Panc1 (cell line): ENCODE data around the gene PROZ. TPM values are rescaled to one million over a fixed set of nuclear protein-coding genes. Genes with fewer than 3 reads are reported as not detected.

ENCODE experiments used
- ATAC-seq: fragments of 200-7000 bp; cut with Tn5 transposase; 2 replicates; pipeline ENCODE4 v1.9.1; 2020; ENCODE audit warnings: mild to moderate bottlenecking, moderate library complexity
- BruUV-seq: library from RNA; stranded (reverse); fragments of 400-500 nt; replicated peaks from 2 replicates; lab custom pipeline; 2021; lab: Mats Ljungman, UMichigan
- CTCF ChIA-PET: fragments of 300-600 bp; sonication (Branson Sonifier 250); formaldehyde crosslinking; loops from one replicate; lab custom pipeline; 2022; ENCODE audit warnings: antibody characterized with exemption; lab: Charles Lee
- POLR2A ChIA-PET: fragments of 300-600 bp; sonication (Branson Sonifier 250); formaldehyde crosslinking; loops from one replicate; lab custom pipeline; 2022; ENCODE audit warnings: antibody characterized with exemption; lab: Charles Lee
- DNase-seq: peaks from one replicate; pipeline ENCODE4 v3.0.0-alpha.2; 2010; ENCODE audit warnings: low read depth, low spot score
- H3K27ac ChIP-seq: 2 replicates; pipeline ENCODE4 v1.5.1; 2011; ENCODE audit warnings: mild to moderate bottlenecking, low read length, inconsistent platforms
- H3K27me3 ChIP-seq: fragments of 200-500 bp; sonication (Bioruptor generic); 2 replicates; pipeline ENCODE4 v1.6.0; 2014; ENCODE audit warnings: low read length, inconsistent platforms; ENCODE audit not compliant: control insufficient read depth, insufficient read depth
- H3K36me3 ChIP-seq: fragments of 200-500 bp; sonication (Bioruptor generic); 2 replicates; pipeline ENCODE4 v1.5.1; 2014; ENCODE audit warnings: inconsistent platforms, mild to moderate bottlenecking, low read length, moderate library complexity; ENCODE audit not compliant: control insufficient read depth, insufficient read depth
- H3K4me1 ChIP-seq: 2 replicates; pipeline ENCODE4 v1.5.1; 2011; ENCODE audit warnings: inconsistent platforms, mild to moderate bottlenecking, low read length, moderate library complexity; ENCODE audit not compliant: control insufficient read depth, insufficient read depth
- H3K4me3 ChIP-seq, 2 experiments: 2 replicates each; pipeline ENCODE4 v1.5.1; 2011 to 2012; ENCODE audit warnings: low read depth in 2 of 2, low read length in 2 of 2, mild to moderate bottlenecking in 2 of 2, inconsistent platforms in 1 of 2, moderate library complexity in 1 of 2
- H3K9me3 ChIP-seq: fragments of 200-500 bp; sonication (Bioruptor generic); 2 replicates; pipeline ENCODE4 v1.5.1; 2014; ENCODE audit warnings: low read depth, mild to moderate bottlenecking, inconsistent platforms, low read length, moderate library complexity; ENCODE audit not compliant: control insufficient read depth, insufficient read depth
- POLR2AphosphoS5 ChIP-seq: IDR thresholded peaks from 2 replicates; pipeline ENCODE4 v1.6.1; 2012; ENCODE audit warnings: mild to moderate bottlenecking, low read depth, low read length, moderate library complexity
- SIN3A ChIP-seq: IDR thresholded peaks from 2 replicates; pipeline ENCODE4 v1.6.1; 2012; ENCODE audit warnings: low read depth, mild to moderate bottlenecking, low read length, moderate library complexity, borderline replicate concordance; ENCODE audit not compliant: insufficient read depth
- TCF7L2 ChIP-seq: IDR thresholded peaks from 2 replicates; pipeline ENCODE4 v1.6.1; 2011; ENCODE audit warnings: mild to moderate bottlenecking, low read depth, low read length, inconsistent platforms
- in situ Hi-C: cut with HindIII; loops from 2 replicates; pipeline ENCODE4 v1.10.0; 2016; ENCODE audit warnings: low sequenced_read_pairs, low pct_unique_long_range_greater_than_20kb
- intact Hi-C: fragments of 100-400 bp; cut with micrococcal nuclease; formaldehyde crosslinking; loops from one replicate; pipeline ENCODE4 v1.10.0; 2022; ENCODE audit not compliant: unreplicated experiment
- total RNA-seq: library from RNA; stranded (reverse); gene quantifications from one replicate; pipeline ENCODE4 v1.2.1, GENCODE V29; 2021; ENCODE audit not compliant: unreplicated experiment
- TF ChIP-seq, protein P1 (sequence below), 2 experiments: IDR thresholded peaks; 2 replicates each; pipeline ENCODE4 v1.6.1; 2011 to 2012; ENCODE audit warnings: low read depth in 2 of 2, control low read depth in 1 of 2, low read length in 1 of 2, mild to moderate bottlenecking in 1 of 2, moderate library complexity in 1 of 2; ENCODE audit not compliant: insufficient read depth in 1 of 2

The PROZ gene
- total RNA-seq, 1 experiment from 2014 or later = not detected

DNA sequence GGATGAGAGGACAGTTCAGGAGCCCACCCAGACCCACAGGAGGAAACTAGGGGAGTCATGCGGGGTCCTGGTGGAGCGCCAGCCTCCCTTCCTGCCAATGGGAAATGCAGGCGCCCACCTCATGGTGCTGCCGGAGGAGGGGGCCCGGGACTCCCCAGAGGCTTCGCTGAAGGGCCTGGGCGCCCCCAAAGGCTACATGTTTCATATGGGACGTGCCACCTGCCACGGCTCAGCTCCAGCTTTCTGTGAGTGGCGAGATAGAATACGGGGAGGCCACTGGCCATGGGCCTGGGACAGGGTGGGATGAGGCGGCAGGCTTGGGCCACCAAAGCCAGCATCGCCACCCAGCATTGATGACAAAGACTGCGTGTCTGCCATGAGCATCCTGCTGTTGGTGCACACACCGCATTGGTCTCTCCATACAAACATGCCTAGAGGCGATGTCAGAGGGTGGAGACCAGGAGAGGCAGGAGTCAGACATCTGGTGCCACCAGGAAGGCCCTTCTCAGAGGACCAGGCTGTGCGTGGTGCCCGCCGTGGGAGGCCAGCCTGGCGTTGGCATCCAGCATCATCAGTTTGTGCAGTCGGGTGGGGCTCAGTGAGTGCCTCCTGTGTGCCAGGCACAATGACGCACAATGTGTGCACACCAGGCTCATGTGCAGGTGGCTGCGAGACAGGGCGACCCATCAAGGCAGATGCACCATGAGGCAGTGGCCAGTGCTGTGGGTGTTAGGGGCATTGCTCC lies 37.1 kb upstream of the PROZ start:
- no TSS peak for BruUV-seq
- in situ Hi-C loops = no loop called here
- DNase-seq (no peak), ATAC-seq (no peak)
- POLR2A ChIA-PET = no interaction called here
- intact Hi-C loops = no loop called here
- no peaks in the 10 kb centered on the region for H3K36me3 ChIP-seq
- H3K27ac ChIP-seq = no peak overlapping the region
- H3K27me3 ChIP-seq = no peaks in the 10 kb centered on the region
- H3K9me3 ChIP-seq = no peaks in the 10 kb centered on the region
- CTCF ChIA-PET = no interaction called here
- TF ChIP-seq TCF7L2 (no peak), SIN3A (no peak), POLR2AphosphoS5 (no peak)
- H3K4me3 ChIP-seq = no peak overlapping the region
- H3K4me1 ChIP-seq = no peaks in the 10 kb centered on the region

DNA sequence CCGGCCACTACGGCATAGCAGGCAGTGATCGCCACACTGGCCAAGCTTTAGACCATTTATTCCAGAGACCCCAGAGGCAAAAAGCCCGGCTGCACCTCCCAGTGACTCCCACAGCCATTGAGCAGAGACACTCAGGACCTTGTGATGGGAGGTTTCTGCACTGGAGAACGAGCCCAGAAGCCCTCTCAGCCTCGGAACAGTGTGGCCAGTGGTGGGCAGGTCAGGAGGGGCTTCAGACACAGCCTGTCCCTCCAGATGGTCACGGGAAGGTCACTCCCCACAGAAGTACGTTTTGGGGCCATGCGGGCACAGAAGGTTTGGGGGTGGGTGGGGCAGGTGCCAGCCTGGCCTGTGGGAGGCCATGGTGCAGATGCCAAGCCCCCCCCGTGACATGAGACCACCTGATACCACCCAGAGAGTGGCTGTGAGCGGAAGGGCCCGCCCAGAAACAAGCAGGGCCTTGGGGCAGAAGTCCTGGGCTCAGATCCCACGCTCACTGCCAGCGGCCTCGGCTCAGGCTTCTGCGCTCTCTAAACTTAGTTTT lies 36.4 kb upstream of the PROZ start:
- no peak overlapping the region for H3K27ac ChIP-seq
- no TSS peak for BruUV-seq
- ATAC-seq (no peak), DNase-seq (no peak)
- CTCF ChIA-PET = no interaction called here
- no peaks in the 10 kb centered on the region for H3K36me3 ChIP-seq
- H3K4me3 ChIP-seq = no peak overlapping the region
- H3K9me3 ChIP-seq = no peaks in the 10 kb centered on the region
- intact Hi-C loops (no loop called here), in situ Hi-C loops (no loop called here)
- H3K27me3 ChIP-seq = no peaks in the 10 kb centered on the region
- no peak for TF ChIP-seq POLR2AphosphoS5
- POLR2A ChIA-PET = no interaction called here
- H3K4me1 ChIP-seq = no peaks in the 10 kb centered on the region

DNA sequence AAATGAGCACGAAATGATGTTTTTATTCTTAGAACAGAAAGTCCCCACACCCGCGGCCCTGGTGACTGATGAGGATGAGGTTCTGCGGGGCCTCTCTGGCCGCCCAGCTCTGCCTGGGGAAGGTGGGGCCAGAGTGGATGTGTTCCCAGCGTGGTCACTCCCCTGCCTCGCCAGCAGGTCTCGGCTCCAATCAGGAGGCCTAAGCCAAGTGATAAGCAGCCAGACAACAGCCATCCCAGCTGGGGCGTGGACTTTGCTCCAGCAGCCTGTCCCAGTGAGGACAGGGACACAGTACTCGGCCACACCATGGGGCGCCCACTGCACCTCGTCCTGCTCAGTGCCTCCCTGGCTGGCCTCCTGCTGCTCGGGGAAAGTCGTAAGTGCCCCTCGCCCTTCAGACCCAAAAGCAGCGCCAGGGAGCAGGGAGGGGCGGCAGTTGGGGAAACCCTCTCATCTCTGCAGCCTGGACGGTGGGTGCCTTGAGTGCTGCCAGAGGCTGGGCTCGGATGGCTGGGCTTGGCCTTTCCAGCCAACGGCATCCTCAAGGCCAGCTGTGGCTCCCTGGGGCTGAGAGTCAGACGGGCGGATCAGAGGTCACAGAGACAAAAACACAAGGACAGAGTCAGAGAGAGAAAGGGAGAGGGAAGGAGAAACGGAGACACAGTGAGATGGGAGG lies 35.8 kb upstream of the PROZ start, which contains the start of gene F10:
F10 (plus strand) TSS at position 250 of the 676 bp plus-strand sequence; CDS start at position 307, 57 bp downstream.
- CTCF ChIA-PET = no interaction called here
- Histone ChIP-seq H3K27ac (no peak within 1 kb of the TSS), H3K36me3 (no peaks in the 10 kb centered on the region), H3K4me1 (no peaks in the 10 kb centered on the region), H3K9me3 (no peaks in the 10 kb centered on the region), H3K4me3 (no peak within 1 kb of the TSS), H3K27me3 (no peaks in the 10 kb centered on the region)
- POLR2A ChIA-PET = no interaction called here
- TF ChIP-seq, protein P1, sequence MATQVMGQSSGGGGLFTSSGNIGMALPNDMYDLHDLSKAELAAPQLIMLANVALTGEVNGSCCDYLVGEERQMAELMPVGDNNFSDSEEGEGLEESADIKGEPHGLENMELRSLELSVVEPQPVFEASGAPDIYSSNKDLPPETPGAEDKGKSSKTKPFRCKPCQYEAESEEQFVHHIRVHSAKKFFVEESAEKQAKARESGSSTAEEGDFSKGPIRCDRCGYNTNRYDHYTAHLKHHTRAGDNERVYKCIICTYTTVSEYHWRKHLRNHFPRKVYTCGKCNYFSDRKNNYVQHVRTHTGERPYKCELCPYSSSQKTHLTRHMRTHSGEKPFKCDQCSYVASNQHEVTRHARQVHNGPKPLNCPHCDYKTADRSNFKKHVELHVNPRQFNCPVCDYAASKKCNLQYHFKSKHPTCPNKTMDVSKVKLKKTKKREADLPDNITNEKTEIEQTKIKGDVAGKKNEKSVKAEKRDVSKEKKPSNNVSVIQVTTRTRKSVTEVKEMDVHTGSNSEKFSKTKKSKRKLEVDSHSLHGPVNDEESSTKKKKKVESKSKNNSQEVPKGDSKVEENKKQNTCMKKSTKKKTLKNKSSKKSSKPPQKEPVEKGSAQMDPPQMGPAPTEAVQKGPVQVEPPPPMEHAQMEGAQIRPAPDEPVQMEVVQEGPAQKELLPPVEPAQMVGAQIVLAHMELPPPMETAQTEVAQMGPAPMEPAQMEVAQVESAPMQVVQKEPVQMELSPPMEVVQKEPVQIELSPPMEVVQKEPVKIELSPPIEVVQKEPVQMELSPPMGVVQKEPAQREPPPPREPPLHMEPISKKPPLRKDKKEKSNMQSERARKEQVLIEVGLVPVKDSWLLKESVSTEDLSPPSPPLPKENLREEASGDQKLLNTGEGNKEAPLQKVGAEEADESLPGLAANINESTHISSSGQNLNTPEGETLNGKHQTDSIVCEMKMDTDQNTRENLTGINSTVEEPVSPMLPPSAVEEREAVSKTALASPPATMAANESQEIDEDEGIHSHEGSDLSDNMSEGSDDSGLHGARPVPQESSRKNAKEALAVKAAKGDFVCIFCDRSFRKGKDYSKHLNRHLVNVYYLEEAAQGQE (IDR thresholded peaks at IDR 0.05; ENCODE audit: insufficient read depth in 1 of 2, low read depth in 2 of 2, low read length in 1 of 2) = no peak
- BruUV-seq = no TSS peak
- in situ Hi-C loops = no loop called here
- intact Hi-C loops = no loop called here
- DNase-seq (no peak), ATAC-seq (peak; percentile 68)
